Naive B cell (primary cell): ENCODE data around the gene INAVA. TPM values are rescaled to one million over a fixed set of nuclear protein-coding genes. Genes with fewer than 3 reads are reported as not detected.
"Not testable (repeated sequence)": the region's sequence is repeated elsewhere in the genome, so short reads cannot be mapped to it uniquely, and the experiment has no call there.

Source experiments
- ATAC-seq, 2 donors: fragments of 150-1000 bp; cut with Tn5 transposase; 2 replicates each; pipeline ENCODE4 v1.10.0; 2021; ENCODE audit warnings: low read depth in 2 of 2, mild to moderate bottlenecking in 2 of 2, moderate library complexity in 2 of 2
- DNase-seq: peaks from one replicate; pipeline ENCODE4 v3.0.0; 2022
- H3K27ac Mint-ChIP-seq, 6 donors: one replicate each; pipeline ENCODE4 v1.8.0; 2020 to 2022; ENCODE audit warnings: mild to moderate bottlenecking in 6 of 6, mixed read lengths in 6 of 6, moderate library complexity in 5 of 6, inconsistent platforms in 2 of 6
- H3K27me3 Mint-ChIP-seq, 3 donors: one replicate each; pipeline ENCODE4 v1.8.0; 2021 to 2022; ENCODE audit warnings: mixed read lengths in 3 of 3, mild to moderate bottlenecking in 1 of 3
- H3K36me3 Mint-ChIP-seq, 2 donors: one replicate each; pipeline ENCODE4 v1.8.0; 2020 to 2022; ENCODE audit warnings: mixed read lengths in 2 of 2, inconsistent platforms in 1 of 2, mild to moderate bottlenecking in 1 of 2
- H3K4me1 Mint-ChIP-seq, 3 donors: one replicate each; pipeline ENCODE4 v1.8.0; 2020 to 2022; ENCODE audit warnings: mixed read lengths in 3 of 3, inconsistent platforms in 1 of 3, mild to moderate bottlenecking in 1 of 3, moderate library complexity in 1 of 3
- H3K4me3 Mint-ChIP-seq, 8 donors: one replicate each; pipeline ENCODE4 v1.8.0; 2020 to 2022; ENCODE audit warnings: mild to moderate bottlenecking in 8 of 8, mixed read lengths in 8 of 8, moderate library complexity in 8 of 8, inconsistent platforms in 2 of 8
- H3K9me3 Mint-ChIP-seq, 7 donors: one replicate each; pipeline ENCODE4 v1.8.0; 2020 to 2022; ENCODE audit warnings: mixed read lengths in 7 of 7, mild to moderate bottlenecking in 5 of 7, inconsistent platforms in 2 of 7, moderate library complexity in 1 of 7
- polyA plus RNA-seq, 6 donors: library from polyadenylated mRNA; unstranded; fragments of 300-500 nt; fragmentation: Illumina TruSeq; gene quantifications; one replicate each; pipeline ENCODE4 v1.2.3, GENCODE V29; 2021; ENCODE audit warnings: low read depth in 6 of 6

INAVA gene
- polyA plus RNA-seq, 6 donors from 2014 or later: not detected

DNA sequence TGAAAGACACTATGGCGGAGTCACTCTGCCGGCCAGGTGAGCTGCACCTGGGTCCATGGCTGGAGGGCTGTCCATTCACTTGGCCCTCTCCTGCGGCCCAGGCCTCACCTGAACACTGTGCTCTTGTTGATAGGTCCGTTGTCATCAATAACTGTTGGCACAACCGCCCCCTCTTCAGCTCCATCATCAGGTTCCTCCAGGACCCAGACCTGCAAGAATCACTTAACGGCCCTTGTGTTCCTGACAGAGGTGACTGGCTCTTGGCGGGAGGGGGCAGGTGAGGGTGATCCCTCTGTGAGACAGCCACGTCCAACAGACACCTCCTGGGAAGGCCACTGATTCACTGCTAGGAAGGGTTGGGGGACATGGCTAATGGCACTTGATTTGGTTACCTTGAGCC lies 54.9 kb downstream of the INAVA start:
- DNase-seq: no peak
- no peak overlapping the region for H3K4me3 Mint-ChIP-seq
- peaks cover 6 to 14% of the 10 kb centered on the region in 2 donors for H3K36me3 Mint-ChIP-seq
- no peak for ATAC-seq
- H3K27me3 Mint-ChIP-seq: peaks cover 19 to 40% (median 36%) of the 10 kb centered on the region in 3 donors
- H3K27ac Mint-ChIP-seq: no peak overlapping the region
- no peaks in the 10 kb centered on the region for H3K4me1 Mint-ChIP-seq
- peaks cover 0 to 10% (median 5%) of the 10 kb centered on the region in 7 donors for H3K9me3 Mint-ChIP-seq

DNA sequence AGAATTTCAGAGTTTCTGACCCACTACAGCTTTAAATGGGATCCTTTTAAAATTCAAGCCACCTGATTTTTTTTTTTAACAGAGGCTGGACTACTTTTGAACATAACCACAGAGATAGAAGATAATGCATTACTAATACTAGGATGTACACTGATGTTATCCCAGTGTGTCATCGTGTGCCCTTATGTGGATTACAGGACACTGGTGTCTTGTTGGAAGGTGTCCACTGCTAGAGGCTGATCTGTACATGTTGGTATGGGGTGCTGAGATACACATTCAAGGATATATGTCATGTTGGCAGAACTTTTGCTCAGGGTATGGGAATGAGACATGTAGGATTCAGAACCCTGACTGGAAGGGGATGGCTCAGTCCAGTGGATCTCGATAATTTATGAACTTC lies 56.3 kb downstream of the INAVA start:
- peaks cover 0 to 10% (median 5%) of the 10 kb centered on the region in 7 donors for H3K9me3 Mint-ChIP-seq
- DNase-seq (no peak), ATAC-seq (no peak)
- peaks cover 17 to 32% (median 30%) of the 10 kb centered on the region in 3 donors for H3K27me3 Mint-ChIP-seq
- no peaks in the 10 kb centered on the region for H3K4me1 Mint-ChIP-seq
- peak overlapping the region in 1 of 6 donors; percentile 13 for H3K27ac Mint-ChIP-seq
- H3K4me3 Mint-ChIP-seq: peak overlapping the region in 1 of 8 donors; percentile 31
- H3K36me3 Mint-ChIP-seq: peaks cover 6 to 14% of the 10 kb centered on the region in 2 donors

DNA sequence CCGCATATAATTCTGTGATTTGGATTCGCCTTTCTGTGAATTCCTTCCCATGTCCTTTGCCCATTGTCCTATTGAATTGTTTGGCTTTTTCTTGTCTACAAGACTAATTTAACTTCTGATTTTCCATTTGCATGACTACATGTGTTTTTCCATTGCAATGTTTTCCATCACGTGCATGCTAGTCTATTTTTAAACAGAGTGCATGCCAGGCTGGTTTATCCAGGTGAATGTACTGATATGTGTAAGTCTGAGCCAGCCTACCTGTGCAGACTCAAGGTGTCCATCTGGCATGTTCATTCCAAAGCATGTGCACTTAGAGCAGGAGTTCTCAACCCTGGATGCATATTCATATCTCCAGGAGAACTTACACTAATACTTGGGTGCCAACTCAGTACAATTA lies 59.7 kb downstream of the INAVA start:
- DNase-seq (no peak), ATAC-seq (no peak)
- no peaks in the 10 kb centered on the region for H3K36me3 Mint-ChIP-seq
- no peak overlapping the region for H3K4me3 Mint-ChIP-seq
- H3K4me1 Mint-ChIP-seq: no peaks in the 10 kb centered on the region
- H3K9me3 Mint-ChIP-seq: no peaks in the 10 kb centered on the region
- peaks cover 9 to 25% (median 19%) of the 10 kb centered on the region in 3 donors for H3K27me3 Mint-ChIP-seq
- H3K27ac Mint-ChIP-seq: no peak overlapping the region

DNA sequence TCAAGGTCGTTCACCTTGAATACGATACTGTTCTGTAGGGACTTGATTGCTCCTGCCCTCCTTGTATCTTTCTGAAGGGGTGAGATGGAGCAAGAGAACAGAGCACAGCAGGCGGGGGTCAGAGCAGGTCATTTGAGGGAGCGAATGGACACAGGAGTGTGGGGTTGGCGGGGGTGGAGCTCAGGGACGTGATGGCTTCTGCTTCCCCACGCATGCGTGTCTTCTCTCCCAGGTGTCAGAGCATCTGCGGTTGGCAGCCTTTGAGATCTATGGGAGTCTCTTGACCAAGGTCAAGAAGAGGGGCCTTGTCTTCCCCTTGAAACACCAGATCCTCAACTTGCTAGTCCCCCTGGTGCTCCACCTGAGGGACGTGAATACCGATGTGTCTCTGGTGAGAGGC lies 63.9 kb downstream of the INAVA start:
- ATAC-seq (no peak), DNase-seq (no peak)
- Mint-ChIP-seq H3K4me3 (no peak overlapping the region), H3K27ac (no peak overlapping the region), H3K9me3 (no peaks in the 10 kb centered on the region), H3K36me3 (no peaks in the 10 kb centered on the region), H3K4me1 (peaks cover 12 to 15% (median 12%) of the 10 kb centered on the region in 3 donors), H3K27me3 (peaks cover 4 to 24% (median 19%) of the 10 kb centered on the region in 3 donors)

DNA sequence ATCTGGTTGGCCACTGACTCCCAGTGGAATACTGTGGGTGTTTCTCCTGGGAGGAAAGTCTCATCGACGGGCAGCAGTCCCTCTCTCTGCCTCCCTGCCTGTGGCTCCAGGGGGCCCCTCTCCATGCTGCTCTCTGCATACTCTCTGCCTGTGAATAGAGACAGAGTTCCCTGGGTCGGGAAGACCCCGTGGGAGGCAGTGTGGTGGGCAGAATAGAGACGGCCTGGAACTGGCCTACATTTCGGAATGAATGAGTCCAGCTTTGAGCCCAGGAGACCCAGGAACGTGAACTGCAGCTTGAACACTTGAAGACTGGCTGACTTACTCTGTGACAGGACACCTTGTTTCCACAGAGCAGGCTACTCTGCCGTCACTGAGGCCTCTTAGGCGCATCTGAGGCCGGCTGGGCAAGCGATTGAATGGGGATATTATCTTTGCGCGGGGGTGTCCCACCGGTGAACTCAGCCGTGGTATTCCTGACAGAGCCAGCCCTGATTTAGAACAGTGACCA lies 64.8 kb downstream of the INAVA start:
- H3K27me3 Mint-ChIP-seq: peaks cover 4 to 20% (median 14%) of the 10 kb centered on the region in 3 donors
- DNase-seq (no peak), ATAC-seq (no peak)
- peaks cover 12 to 15% (median 12%) of the 10 kb centered on the region in 3 donors for H3K4me1 Mint-ChIP-seq
- no peaks in the 10 kb centered on the region for H3K9me3 Mint-ChIP-seq
- no peak overlapping the region for H3K4me3 Mint-ChIP-seq
- no peak overlapping the region for H3K27ac Mint-ChIP-seq
- no peaks in the 10 kb centered on the region for H3K36me3 Mint-ChIP-seq

DNA sequence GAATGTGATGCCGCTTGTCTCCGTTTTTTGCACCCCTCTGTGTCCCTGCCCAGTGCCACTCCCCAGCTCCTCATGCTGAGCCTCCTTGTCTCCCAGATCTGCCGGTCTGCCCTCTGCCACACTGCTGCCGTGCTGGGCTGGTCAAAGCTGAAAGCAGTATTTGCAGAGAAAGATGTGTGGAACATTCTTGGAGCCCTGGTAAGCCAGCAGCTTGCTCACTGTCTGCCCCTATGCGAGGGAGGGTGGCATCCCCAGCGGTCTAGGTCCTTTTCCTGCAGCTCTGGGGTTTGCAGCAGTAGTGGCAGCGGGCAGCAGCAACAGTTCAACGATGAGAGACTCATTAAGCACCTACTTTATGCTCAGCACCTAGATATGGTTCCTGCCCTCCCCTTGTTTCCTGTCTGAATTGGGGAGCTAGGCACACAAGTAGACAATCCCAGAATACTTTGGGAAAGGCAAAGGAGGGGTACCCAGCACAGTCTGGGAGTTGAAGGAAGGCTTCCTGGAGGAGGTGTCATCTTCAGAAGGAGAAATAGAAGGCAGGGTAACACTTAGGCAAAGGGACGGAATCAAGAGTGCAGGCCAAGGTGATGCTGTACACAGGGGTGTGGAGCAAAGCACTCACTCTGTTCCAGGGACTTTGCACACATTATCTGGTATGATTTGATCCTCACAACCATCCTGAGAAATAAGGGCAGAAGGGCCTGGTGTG lies 65.7 kb downstream of the INAVA start:
- Mint-ChIP-seq H3K9me3 (no peaks in the 10 kb centered on the region), H3K27me3 (peaks cover 4 to 19% (median 9%) of the 10 kb centered on the region in 3 donors), H3K4me1 (peaks cover 12 to 17% (median 12%) of the 10 kb centered on the region in 3 donors), H3K27ac (peak overlapping the region in 3 of 6 donors; percentile 28 to 88 (median 57)), H3K36me3 (no peaks in the 10 kb centered on the region), H3K4me3 (peak overlapping the region in 2 of 8 donors; percentile 8 to 39)
- ATAC-seq: no peak
- DNase-seq: no peak

DNA sequence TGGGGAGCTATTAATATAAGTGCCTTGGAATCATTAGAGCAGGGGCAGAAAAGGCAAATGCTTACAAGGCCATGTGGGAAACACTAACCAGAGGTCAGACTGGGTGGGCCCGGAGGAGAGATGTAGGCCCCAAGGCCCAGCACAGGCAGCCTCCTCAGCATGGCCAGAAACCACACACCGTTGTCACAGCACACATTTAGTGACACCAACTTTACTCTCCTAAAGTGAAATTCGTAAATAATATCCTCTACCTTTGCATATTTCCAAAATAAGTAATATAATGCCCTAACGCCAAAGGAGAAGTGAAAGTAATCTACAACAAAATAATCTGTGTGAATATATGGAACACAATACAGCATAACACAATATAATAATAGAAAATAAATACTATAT lies 66.2 kb downstream of the INAVA start:
- no peak overlapping the region for H3K4me3 Mint-ChIP-seq
- no peaks in the 10 kb centered on the region for H3K9me3 Mint-ChIP-seq
- no peak for ATAC-seq

DNA sequence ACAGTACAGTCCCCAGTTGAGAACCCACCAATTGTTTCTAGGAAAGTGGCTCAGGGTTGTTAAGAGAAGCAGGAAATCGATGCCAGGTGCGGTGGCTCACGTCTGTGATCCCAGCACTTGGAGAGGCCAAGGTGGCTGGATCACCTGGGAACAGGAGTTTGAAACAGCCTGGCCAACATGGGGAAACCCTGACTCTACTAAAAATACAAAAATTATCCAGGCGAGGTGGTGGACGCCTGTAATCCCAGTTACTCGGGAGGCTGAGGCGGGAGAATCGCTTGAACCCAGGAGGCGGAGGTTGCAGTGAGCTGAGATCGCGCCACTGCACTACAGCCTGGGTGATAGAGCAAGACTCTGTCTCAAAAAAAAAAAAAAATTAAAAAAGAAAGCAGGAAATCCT lies 67.5 kb downstream of the INAVA start:
- H3K27ac Mint-ChIP-seq, ATAC-seq, H3K9me3 Mint-ChIP-seq, H3K36me3 Mint-ChIP-seq, H3K4me3 Mint-ChIP-seq, DNase-seq: not testable (repeated sequence)
- Mint-ChIP-seq H3K4me1 (peaks cover 12 to 19% (median 12%) of the 10 kb centered on the region in 3 donors), H3K27me3 (peaks cover 2 to 11% (median 4%) of the 10 kb centered on the region in 3 donors)

More for the DNA sequence above, 66.2 kb downstream of the INAVA start:
- peaks cover 12 to 19% (median 12%) of the 10 kb centered on the region in 3 donors for H3K4me1 Mint-ChIP-seq
- DNase-seq: no peak
- H3K36me3 Mint-ChIP-seq: no peaks in the 10 kb centered on the region
- H3K27me3 Mint-ChIP-seq: peaks cover 4 to 14% (median 6%) of the 10 kb centered on the region in 3 donors
- H3K27ac Mint-ChIP-seq: peak overlapping the region in 1 of 6 donors; percentile 57

DNA sequence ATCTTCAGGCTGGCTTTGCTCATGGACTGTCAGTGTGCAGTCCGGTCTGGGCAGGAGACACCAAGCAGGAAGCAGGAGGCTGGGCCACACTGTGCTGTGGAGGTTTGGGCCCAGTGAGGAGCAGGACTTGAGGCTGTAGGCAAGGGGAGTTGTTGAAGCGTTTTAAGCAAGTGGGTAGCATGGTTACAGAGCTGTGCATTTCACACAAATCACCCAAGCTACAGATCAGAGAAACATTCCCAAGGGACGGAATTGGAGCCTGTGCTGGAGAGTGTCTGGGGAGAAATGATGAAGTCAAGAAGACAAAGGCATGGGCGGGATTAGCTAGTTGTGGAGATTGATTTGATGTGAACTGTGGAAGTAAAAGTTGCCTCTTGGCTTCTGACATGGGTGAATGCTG lies 67.9 kb downstream of the INAVA start:
- peak overlapping the region in 1 of 6 donors; percentile 51 for H3K27ac Mint-ChIP-seq
- peaks cover 12 to 19% (median 12%) of the 10 kb centered on the region in 3 donors for H3K4me1 Mint-ChIP-seq
- H3K27me3 Mint-ChIP-seq: peaks cover 0 to 6% (median 0%) of the 10 kb centered on the region in 3 donors
- no peak overlapping the region for H3K4me3 Mint-ChIP-seq
- H3K36me3 Mint-ChIP-seq: no peaks in the 10 kb centered on the region
- ATAC-seq (no peak), DNase-seq (no peak)
- no peaks in the 10 kb centered on the region for H3K9me3 Mint-ChIP-seq

DNA sequence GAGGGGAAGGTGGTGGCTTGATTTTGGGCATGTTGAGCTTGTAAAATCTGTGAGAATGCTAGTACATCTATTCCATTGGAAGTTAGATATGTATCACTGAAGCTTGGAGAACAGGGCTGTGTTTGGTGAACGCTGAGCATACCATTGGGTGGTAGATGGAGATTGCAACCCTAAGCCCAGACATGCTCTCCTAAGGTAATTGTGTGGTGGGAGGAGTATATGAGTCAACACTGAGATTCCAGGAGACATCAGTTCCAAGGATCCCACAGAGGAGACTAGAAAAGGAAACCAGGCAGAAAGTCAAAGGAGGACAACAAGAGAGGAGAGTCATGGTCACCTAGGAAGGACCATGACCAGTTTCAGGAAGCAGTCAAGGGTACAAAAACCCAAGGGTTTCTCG lies 68.4 kb downstream of the INAVA start:
- no peaks in the 10 kb centered on the region for H3K36me3 Mint-ChIP-seq
- peaks cover 12 to 19% (median 12%) of the 10 kb centered on the region in 3 donors for H3K4me1 Mint-ChIP-seq
- ATAC-seq: no peak
- H3K4me3 Mint-ChIP-seq: no peak overlapping the region
- H3K27ac Mint-ChIP-seq: no peak overlapping the region
- DNase-seq: no peak
- peaks cover 0 to 2% (median 0%) of the 10 kb centered on the region in 3 donors for H3K27me3 Mint-ChIP-seq
- no peaks in the 10 kb centered on the region for H3K9me3 Mint-ChIP-seq

DNA sequence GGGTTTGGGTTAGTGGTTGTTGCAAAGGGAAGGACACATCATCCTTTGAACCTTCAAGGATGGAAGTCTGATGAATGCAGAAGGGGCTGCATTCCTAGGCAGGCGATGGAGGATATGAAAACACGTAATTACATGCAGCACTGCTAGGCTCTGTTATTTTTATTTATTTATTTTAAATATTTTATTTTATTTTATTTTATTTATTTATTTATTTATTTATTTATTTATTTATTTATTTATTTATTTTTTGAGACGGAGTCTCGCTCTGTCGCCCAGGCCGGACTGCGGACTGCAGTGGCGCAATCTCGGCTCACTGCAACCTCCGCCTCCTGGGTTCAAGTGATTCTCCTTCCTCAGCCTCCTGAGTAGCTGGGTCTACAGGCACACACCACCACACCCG lies 69.2 kb downstream of the INAVA start:
- not testable (repeated sequence) for H3K36me3 Mint-ChIP-seq, H3K4me3 Mint-ChIP-seq, DNase-seq, H3K9me3 Mint-ChIP-seq, H3K27me3 Mint-ChIP-seq, ATAC-seq, H3K27ac Mint-ChIP-seq
- H3K4me1 Mint-ChIP-seq: peaks cover 12 to 19% (median 12%) of the 10 kb centered on the region in 3 donors
